HG03095 (cell line): ENCODE measurements around the gene NFASC.

Experiments used
- ATAC-seq: cut with Tn5 transposase; IDR thresholded peaks from one replicate; pipeline ENCODE4 v1.9.1; 2021; ENCODE audit warnings: moderate library complexity; ENCODE audit not compliant: unreplicated experiment

NFASC gene

DNA sequence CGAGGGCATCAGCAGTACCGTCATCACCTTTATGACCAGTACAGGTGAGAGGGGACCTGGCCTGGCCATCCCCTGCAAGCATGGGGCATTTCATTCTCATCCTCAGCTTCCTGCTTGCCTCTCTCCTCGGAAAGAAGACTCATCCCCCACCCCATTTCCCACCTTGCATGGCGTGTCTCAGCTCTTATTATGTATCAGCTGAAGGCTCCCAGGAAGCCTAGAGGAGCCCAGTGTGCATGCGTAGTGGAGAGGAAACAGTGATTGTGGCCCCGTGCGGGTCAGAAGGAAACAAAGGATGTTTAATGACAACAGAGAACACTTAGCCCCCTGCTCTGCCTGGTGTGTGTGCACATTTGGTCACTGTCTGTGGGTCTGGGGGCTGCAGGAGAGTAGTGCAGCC lies 132.0 kb downstream of the NFASC start:
- ATAC-seq = no peak

DNA sequence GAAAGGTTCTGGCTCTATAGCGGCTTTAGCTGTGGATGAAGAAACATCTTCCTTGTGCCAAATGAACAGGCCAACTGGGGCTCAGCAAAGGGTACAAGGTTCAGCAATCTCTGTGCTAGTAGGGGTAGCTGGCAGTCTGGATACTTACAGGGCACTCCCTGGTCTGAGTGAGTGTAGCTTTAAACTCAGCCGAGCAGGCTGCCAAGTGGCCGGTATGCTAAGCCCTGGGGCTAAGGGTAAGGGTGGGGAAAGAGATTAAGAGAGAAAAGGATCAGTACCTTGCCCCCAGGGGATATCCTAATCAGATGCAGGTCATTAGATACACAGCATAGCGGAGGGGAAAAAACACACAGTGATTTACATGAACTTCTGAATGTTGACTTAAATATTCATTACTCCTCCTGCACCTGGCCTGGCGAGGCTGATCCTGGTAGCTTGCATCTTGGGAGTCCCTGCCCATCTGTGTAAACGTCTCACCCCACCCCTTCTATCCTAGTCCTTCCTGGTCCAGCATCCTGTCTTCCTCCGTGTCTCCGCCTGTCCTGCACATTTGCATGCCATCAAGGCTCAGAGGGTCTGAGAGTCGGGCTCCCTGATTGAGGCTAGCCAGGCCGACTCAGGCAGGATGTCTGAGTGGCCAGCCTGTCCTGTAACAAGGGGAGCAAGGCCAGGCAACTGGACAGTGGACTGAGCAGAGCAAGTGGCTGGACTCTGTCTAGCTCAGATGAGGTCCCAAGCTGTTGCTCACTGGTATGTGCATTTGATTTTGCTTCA lies 132.9 kb downstream of the NFASC start:
- ATAC-seq = no peak

DNA sequence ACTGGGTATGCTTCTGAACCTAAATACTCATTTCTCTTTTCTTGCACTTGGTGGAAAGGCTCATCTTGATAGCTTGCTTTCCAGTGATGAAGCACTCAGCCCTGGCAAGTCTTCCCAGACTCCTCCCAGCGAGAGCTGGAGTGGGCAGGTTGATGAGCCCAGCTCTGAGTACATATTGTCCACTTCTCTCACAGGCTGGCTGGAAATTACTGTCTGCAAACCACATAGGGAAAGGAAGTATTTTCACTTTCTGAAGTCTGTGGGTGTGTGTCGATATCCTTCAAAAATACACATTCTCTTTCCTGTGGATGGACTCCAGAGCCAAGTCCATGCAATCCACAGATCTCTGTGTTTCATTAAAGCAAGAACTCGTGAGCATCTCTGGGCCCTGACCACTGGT lies 133.7 kb downstream of the NFASC start:
- ATAC-seq = no peak

DNA sequence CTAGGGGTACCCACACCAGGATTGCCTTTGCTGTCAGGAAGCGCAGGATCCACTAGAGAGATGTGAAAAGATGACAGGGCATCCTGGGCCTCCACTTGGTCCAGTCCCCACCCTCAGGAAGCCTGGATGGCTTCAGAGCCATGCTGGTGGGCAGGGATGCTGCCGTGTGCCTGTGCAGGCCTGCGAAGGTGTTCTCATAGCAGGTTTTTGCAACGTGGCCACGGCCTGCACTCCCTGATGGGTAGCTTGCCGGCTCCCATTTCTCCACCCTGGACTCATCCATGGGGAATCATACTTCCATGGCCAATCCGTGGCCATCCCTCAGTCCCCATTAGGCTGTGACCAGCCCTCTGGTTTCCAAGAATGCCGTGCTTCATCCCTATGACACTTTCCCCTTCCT lies 138.2 kb downstream of the NFASC start:
- ATAC-seq = no peak

DNA sequence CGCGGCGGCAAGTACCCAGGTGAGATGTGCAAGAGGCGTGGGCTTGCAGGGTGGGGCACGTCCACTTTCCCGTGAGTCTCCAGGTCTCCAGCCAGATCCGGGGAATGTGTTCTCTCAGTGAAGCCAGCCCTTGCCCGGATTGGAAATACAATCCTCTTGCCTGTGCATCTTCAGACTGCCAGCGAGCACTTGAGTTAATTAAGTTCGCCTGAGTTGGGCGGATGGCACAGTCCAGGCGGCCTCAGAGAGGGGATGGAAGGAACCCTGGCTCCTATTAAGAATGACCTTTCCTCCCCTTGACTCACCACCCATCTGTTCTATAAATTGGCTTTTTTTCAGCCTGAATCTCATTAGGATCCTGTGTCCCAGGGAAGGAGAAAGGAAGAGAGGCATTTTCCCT lies 139.0 kb downstream of the NFASC start:
- no peak for ATAC-seq

DNA sequence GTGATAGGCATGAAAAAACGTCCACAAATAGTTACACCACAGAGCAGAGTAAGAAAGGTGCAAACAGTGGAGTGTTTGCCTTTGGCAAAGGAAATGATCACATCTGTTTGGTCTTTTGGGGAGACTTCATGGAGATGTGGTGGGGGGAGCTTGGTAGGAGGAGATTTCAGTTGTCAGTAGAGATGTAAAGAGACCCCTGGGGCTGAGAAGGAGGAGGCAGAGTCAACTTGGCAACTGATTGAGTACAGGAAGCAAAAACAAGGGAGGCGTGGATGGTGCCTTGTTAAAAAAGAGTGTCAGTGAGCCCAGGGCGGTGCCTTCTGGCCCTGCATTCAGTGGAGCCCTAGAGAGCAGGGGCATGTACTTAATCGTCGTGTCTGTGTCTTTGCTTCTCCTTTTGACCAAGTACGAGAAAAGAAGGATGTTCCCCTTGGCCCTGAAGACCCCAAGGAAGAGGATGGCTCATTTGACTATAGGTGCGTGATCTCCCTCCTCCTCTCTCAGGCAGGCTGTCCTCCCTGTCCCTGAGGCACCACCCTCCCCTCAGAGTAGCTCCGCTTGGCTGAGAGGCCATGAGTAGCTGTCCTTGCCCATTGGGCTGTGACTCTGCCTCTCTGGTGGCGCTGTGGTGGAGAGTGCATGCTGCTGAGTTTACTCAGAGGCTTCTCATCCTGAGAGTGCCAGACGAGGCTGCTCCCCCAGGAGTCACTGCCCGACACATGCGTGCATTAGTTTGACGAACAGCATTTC lies 141.9 kb downstream of the NFASC start:
- no peak for ATAC-seq

DNA sequence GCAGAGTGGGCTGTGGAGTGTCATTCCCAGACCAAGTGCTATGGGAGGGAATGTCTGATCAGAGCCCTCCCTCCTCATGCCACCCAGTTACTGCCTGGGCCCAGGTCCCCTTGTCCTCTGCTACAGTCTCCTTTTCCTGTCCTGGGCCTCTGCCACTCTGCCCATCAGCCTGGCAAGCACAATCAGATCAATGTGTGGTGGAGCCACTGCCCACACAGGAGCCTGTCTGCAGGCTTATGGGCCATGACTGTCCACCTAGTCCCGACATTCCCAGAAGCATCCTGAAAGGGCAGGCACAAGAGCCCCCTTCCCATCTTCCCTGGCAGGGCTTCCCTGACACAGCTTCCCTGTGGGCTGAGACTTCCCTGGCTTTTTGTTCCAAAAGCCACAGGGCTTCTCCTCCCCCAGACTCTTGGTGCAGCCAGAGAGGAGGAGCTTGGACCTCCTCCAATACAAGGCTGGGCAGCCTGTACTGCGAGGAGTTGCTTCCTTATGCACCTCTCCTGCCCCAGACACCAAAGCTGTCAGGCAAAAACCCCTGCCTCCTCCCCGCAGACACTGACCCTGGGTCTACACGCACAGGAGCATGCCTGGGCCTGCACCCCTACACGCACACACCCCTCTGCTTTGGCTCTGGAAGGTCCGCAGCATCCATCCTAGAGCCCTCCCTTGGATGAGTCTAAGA lies 143.2 kb downstream of the NFASC start:
- ATAC-seq = no peak

DNA sequence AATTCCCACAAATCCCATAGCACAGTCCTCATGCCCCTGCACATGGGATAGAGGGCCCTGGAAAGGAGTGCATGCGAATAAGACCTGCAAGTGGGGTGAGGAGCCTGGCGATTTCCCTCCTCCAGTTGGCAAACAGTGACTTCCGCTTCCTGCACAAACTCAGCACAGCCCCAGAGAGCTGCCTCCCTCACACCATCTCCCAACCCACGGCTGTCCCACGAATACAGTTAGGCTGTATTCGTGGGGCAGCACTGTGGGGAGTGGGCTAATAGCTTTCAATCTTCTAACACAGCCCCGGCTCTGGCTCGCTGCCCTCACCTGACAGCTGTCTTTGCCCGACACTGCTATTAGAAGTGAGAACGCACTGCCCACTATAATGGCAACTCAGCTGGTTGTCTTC lies 144.1 kb downstream of the NFASC start:
- ATAC-seq = no peak

DNA sequence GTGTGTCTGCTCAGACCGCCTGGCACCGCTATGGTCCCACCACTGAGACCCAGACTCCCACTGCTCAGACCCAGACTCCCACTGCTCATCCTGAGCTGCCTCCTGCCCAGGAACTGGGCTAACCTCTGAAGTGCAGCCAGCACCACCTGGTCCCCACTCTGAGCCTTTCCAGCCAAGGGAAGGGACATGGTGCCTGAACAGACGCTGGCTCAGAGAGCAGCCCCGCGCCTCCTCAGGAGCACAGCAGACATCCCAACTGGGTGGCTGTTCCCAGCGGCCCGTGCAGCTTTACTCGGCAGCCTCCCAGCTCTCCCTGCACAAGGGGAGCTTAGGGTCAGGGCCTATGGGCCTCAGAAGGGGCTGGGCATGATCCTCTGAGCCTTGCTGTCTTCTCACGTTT lies 144.6 kb downstream of the NFASC start:
- no peak for ATAC-seq

DNA sequence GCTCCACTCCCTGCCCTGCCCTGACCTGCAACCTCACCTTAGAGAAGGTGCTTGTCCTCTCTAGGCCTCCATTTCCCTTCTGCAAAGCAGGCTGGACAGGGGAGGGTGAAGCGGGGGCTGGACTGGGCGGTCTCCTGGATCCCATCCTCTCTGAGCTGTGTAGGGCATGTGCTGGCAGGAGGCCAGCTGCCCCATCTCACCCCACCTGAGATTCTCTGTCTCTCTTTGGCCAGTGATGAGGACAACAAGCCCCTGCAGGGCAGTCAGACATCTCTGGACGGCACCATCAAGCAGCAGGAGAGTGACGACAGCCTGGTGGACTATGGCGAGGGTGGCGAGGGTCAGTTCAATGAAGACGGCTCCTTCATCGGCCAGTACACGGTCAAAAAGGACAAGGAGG lies 145.4 kb downstream of the NFASC start:
- no peak for ATAC-seq

DNA sequence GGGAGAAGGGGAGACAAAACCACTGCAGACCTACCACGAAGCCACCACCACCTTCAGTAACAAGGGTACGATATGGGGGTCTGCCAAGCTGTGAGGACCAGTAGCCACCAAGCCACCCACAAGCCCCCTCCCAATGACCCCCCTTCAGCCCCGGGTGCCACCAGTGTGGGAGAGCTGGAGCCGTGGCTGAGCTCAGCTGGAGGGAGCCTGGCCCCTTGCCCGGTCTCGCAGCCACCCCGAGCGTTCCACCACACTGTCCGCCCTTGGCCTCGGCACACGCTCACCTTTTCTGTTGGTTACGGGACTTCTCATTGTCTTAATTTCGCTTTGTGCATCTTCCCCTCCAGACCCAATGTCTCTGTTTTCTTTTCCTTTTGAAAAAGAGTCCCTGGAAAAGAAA lies 145.9 kb downstream of the NFASC start:
- ATAC-seq = no peak

DNA sequence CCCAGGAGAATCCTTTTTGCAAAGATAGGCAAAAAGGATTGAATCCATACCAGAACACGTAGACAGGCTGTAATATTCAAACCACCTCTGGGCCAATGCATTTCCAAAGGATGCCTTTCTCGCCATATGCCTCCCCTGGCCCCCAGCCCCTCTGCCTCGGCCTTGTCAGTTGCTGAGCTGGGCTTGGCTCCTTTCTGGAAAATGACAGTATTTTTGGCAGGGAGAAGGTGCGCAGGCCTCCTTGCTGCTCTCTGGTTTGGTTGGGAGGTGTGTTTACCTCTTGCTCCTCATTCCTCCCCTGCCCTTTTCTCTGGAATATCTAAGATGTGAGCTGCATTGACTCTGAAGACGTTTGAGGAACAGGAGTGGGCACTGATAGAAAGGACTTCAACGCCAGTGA lies 146.3 kb downstream of the NFASC start:
- ATAC-seq = no peak

DNA sequence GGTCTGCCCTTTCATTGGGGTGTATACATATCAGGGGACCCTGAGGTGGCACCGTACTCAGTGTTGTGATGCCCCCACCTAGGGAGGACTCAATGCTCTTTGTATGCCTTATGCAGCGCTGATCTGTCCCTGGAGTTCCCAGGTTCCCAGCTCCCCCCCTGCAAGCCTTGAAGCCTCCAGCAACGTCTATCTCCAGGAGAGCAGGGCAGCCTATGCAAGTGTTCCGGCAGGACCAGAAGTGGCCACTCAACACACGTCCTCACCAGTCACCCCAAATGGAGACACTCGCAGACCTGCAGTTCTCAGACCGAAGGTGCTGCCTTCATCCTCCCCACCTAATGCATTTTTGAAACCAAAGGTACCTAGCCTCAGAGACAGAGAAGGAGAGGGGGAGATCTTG lies 147.1 kb downstream of the NFASC start:
- ATAC-seq = no peak

DNA sequence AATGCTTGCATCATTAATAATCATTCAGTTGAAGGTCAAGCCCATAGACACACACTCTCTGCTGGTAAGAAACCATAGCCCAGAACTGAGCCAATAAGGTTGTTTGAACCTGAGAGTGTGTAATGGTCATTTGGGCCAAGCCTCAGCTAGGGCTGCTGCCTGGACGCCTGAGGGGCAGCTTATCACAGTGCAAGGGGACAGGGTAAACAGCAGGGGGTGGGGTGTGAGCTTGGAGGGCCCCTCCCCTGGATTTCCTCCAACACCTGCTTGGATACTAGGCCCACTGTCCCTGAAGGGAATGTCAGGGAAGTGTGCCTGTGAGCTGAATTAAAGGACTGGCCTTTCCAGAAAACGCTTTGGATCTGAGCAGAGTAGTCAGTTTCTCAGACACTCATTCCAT lies 147.7 kb downstream of the NFASC start:
- ATAC-seq = no peak

DNA sequence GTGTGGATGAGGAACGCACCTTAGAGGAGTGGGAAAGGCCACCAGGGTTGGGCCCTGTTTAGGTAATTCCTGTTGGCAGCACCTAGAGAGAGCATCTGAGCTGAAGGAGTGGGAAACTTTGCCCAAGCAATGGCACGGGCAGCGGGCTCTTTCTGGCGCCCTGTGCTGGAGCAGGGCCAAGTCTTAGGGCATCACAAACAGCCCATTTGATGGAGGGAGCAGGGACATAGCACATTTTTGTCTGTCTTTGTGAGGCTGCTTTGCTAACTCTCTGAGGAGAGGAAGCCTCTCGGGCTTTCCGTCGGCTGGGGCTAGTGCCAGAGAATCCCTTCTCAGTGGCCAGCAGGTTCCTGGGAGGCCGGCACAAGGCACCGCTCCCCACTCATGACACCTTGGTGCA lies 149.8 kb downstream of the NFASC start:
- no peak for ATAC-seq

DNA sequence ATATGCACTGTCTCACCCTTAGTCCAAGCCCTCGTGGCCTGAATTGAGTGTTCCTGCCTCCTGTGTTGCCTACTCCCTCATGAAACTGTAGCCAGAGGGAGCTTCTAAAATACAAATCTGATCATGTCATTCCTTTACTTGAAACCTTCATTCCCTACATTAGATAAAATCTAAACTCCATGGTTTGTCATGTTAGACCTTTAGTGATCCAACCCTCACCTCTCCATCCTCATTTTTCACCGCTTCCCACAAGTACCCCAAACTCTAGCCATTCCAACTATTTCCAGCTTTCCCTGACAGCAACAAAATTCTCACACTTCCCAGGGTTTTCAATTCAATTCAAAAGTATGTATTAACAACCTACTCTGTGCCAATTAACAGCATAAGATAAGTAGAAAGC lies 154.0 kb downstream of the NFASC start:
- ATAC-seq = no peak

DNA sequence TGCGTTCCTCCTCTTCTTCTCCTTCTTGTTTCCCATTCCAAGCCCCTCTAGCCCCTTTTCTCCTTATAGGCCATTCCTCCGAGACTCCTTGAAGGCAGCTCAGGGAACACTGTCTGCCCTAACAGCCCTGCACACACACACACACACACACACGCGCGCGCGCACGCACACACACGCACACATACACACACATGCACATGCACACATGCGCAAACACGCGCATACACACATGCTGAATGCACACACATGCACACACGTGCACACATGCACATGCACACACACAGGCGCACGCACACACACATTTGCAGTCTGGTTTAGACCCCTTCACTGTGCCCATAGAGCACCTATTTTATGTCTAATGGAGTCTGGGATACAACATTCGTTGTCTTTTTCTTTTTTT lies 154.6 kb downstream of the NFASC start:
- ATAC-seq = no peak

DNA sequence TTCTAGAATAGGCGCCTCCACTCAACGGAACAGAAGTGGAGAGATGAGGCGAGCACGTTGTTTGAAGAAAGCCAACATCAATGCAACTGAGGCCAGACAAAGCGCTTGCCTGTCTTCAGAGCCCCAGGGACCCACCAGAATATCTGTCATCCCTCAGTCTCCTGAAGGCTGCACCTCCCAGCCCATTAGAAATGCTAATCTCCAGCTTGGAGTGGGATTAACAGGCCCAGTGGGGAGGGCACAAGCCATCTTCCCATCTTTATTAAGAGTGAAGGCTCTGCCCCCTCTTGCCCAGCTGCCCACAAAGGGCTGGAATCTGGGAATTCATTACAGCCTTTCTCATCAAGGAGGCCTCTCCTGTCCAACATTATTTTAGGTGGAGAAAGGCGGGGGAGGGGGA lies 155.5 kb downstream of the NFASC start:
- ATAC-seq = no peak

DNA sequence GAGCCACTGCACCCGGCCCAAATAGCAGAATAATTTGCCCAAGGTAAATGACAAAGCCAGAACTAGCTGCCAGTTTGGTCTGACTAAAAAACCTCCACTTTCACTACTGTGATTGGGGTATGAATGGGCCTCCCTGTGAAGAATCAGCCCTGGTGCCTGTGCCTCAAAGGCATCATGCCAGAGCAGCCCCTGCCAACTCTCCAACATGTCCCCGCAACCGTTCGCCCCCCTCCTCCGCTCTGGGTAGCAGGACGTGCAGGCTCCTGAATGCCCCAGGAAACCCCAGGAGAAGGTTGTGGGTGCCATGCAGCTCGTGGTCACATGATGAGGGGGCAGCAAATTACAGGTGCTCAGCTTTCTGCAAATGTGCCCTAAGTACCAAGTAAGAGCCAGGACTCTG lies 157.7 kb downstream of the NFASC start:
- ATAC-seq = no peak

DNA sequence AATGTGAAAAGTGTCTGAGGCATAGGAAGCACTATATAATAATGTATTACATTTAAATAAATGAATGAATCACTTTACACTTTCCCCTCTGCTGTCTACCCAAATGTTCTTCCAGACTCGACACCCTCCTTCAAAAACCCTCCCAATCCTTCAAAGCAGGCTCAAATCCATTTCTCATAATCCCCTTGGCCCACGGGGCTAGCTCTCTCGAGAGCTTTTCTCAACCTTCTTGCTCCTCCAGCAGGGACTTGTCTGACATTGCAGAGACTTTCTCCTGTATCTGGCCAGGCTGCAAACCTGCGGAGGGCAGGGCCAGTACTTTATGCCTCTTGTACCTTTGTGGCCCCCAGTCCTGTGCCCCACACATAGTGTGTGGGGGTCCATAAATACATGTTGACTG lies 158.3 kb downstream of the NFASC start:
- no peak for ATAC-seq

DNA sequence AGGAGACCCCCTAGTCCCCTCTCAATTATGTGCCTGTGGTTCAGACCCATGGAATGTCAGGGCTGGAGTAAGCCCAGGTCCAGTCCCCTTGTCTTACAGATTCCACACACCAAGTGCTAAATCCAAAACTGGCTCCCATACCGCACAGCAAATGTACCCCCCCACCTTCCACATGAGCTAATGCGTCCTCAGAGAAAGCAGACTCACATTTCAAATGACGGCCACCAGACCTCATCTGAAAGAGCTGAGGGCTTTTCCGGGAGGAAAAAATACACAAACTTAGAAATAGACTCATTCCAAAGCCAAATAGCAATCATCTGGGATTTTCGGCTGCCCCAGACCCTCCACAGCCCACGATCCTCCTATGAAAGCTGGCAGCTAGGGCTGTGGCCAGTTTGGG lies 159.6 kb downstream of the NFASC start:
- ATAC-seq = no peak

DNA sequence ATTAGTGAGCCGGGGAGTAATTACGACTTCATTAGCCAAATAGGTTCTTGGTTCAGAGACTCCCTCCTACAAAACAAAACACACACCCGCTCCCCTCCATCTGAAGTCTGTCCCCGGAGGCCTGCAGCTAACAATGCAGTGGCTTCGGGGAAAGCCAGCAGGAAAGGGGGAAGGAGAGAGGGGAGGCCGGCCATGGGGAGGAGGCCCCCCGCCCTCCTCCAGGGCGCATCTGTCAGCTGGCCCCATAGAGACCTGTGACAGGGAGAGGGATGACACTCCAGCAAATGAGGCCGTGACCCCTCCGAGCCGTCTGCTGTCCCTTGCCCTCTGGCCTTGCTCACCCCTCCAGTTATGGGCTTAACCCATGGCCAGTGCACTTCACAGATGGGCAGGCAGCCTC lies 160.2 kb downstream of the NFASC start:
- ATAC-seq = no peak
